Measurements from ENCODE around the gene DPPA3. TPM values are rescaled to one million over a fixed set of nuclear protein-coding genes. Genes with fewer than 3 reads are reported as not detected.
"Not testable (repeated sequence)": the region's sequence is repeated elsewhere in the genome, so short reads cannot be mapped to it uniquely, and the experiment has no call there.

The DPPA3 gene
- total RNA-seq, 1 donor from 2014 or later: not detected

- no peaks in the 10 kb centered on the region for H3K27me3 ChIP-seq (ENCODE audit: control insufficient read depth, insufficient read depth, low read length)
- no peaks in the 10 kb centered on the region for H3K36me3 ChIP-seq (ENCODE audit: control insufficient read depth, insufficient read depth, low read length)
- H3K4me3 ChIP-seq (ENCODE audit: low read depth, low read length): no peak overlapping the region
- TF ChIP-seq, protein P1, sequence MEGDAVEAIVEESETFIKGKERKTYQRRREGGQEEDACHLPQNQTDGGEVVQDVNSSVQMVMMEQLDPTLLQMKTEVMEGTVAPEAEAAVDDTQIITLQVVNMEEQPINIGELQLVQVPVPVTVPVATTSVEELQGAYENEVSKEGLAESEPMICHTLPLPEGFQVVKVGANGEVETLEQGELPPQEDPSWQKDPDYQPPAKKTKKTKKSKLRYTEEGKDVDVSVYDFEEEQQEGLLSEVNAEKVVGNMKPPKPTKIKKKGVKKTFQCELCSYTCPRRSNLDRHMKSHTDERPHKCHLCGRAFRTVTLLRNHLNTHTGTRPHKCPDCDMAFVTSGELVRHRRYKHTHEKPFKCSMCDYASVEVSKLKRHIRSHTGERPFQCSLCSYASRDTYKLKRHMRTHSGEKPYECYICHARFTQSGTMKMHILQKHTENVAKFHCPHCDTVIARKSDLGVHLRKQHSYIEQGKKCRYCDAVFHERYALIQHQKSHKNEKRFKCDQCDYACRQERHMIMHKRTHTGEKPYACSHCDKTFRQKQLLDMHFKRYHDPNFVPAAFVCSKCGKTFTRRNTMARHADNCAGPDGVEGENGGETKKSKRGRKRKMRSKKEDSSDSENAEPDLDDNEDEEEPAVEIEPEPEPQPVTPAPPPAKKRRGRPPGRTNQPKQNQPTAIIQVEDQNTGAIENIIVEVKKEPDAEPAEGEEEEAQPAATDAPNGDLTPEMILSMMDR (IDR thresholded peaks at IDR 0.05; ENCODE audit: insufficient read depth, low read length, poor library complexity, severe bottlenecking): no peak
- DNase-seq (ENCODE audit: low read depth): no peak
Observed at GRCh38 chr12:7751394-7751793, 40.2 kb downstream of the DPPA3 start.

DNA sequence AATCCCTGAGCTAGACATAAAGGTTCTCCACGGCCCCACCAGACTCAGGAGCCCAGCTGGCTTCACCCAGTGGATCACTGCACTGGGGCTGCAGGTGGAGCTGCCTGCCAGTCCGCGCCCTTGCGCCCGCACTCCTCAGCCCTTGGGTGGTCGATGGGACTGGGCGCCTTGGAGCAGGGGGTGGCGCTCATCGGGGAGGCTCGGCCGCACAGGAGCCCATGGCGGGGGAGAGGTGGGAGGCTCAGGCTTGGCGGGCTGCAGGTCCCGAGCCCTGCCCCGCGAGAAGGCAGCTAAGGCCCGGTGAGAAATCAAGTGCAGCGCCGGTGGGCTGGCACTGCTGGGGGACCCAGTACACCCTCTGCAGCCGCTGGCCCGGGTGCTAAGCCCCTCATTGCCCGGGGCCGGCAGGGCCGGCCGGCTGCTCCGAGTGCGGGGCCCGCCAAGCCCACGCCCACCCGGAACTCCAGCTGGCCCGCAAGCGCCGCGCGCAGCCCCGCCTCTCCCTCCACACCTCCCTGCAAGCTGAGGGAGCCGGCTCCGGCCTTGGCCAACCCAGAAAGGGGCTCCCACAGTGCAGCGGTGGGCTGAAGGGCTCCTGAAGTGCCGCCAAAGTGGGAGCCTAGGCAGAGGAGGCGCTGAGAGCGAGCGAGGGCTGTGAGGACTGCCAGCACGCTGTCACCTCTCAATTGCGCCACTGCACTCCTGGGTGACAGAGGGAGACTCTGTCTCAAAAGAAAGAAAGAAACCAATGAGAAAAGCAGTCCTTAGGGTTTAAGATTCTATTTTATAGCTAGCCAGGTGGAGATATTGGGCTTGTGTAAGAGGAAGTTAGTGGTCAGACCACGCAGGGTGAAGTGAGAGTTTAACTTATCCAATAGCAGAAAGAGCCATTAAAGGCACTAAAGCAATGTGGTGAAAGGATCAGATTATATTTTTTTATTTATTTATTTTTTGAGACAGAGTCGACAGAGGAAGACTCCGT, 41.0 kb downstream of the DPPA3 start:
- not testable (repeated sequence) for DNase-seq (ENCODE audit: low read depth); H3K36me3 ChIP-seq (ENCODE audit: control insufficient read depth, insufficient read depth, low read length); H3K4me3 ChIP-seq (ENCODE audit: low read depth, low read length); H3K27me3 ChIP-seq (ENCODE audit: control insufficient read depth, insufficient read depth, low read length)

GRCh38 chr12:7755668-7756067, 44.4 kb downstream of the DPPA3 start:
- not testable (repeated sequence) for H3K27me3 ChIP-seq (ENCODE audit: control insufficient read depth, insufficient read depth, low read length); H3K4me3 ChIP-seq (ENCODE audit: low read depth, low read length); H3K36me3 ChIP-seq (ENCODE audit: control insufficient read depth, insufficient read depth, low read length); DNase-seq (ENCODE audit: low read depth)

DNA sequence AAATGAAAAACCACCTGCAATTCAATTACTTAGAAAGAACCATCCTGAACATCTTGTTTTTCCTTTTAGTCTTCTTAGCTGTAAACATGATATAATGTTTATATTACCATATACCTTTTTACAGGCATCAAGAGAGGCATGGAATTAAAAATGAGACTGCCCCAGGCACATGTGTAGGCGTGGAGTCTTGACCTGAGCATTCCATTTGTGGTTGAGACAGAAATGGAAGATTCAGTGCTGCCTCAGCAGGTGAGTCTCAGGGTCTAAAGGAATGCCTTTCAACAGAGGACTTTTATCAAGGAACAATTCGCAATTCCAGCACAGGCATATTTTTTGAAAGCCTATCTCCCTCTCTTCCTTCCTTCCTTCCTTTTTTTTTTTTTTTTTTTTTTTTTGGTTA, 45.8 kb downstream of the DPPA3 start:
- TF ChIP-seq, protein P1 (IDR thresholded peaks at IDR 0.05; ENCODE audit: insufficient read depth, low read length, poor library complexity, severe bottlenecking): no peak
- H3K4me3 ChIP-seq (ENCODE audit: low read depth, low read length): no peak overlapping the region
- no peaks in the 10 kb centered on the region for H3K36me3 ChIP-seq (ENCODE audit: control insufficient read depth, insufficient read depth, low read length)
- no peaks in the 10 kb centered on the region for H3K27me3 ChIP-seq (ENCODE audit: control insufficient read depth, insufficient read depth, low read length)
- no peak for DNase-seq (ENCODE audit: low read depth)

- Histone ChIP-seq H3K4me3 (ENCODE audit: low read depth, low read length) (no peak overlapping the region), H3K36me3 (ENCODE audit: control insufficient read depth, insufficient read depth, low read length) (no peaks in the 10 kb centered on the region)
- TF ChIP-seq, protein P1 (IDR thresholded peaks at IDR 0.05; ENCODE audit: insufficient read depth, low read length, poor library complexity, severe bottlenecking): no peak
Observed at GRCh38 chr12:7758766-7759140, 47.5 kb downstream of the DPPA3 start.

More at GRCh38 chr12:7758766-7759140, 47.5 kb downstream of the DPPA3 start:
- DNase-seq (ENCODE audit: low read depth): no peak
- no peaks in the 10 kb centered on the region for H3K27me3 ChIP-seq (ENCODE audit: control insufficient read depth, insufficient read depth, low read length)

Other genes starting within 250 kb of the DPPA3 start
- gene CD163, start 207.7 kb upstream of the DPPA3 start, total RNA-seq: 0.25 and 3.1 TPM in 2 replicates
- not detected in 2 replicates for gene APOBEC1, start 45.5 kb upstream of the DPPA3 start, total RNA-seq
- gene GDF3, start 15.7 kb upstream of the DPPA3 start, total RNA-seq: not detected in 2 replicates
- not detected in 2 replicates for gene CLEC4C, start 35.9 kb downstream of the DPPA3 start, total RNA-seq
- gene NANOGNB, start 53.8 kb downstream of the DPPA3 start, total RNA-seq: not detected in 2 replicates
- 0.34 TPM in 1 of 2 replicates, not detected in the other for gene NANOG, start 78.0 kb downstream of the DPPA3 start, total RNA-seq
- not detected in 2 replicates for gene SLC2A14, start 161.5 kb downstream of the DPPA3 start, total RNA-seq
- 19.0 and 21.7 TPM in 2 replicates for gene SLC2A3, start 224.8 kb downstream of the DPPA3 start, total RNA-seq

Data from kidney epithelial cell (primary cell).